ENCODE measurements around the gene SLC19A1. TPM values are rescaled to one million over a fixed set of nuclear protein-coding genes. Genes with fewer than 3 reads are reported as not detected.

The SLC19A1 gene
- polyA plus RNA-seq, 1 of the 3 experiments (the other 2 are of a cell fraction) = 15.0 TPM

- ChIA-PET CTCF (interaction anchor here (0.7 to 1.1 kb wide), 2 partner anchors 270 to 271 kb away, joined by 3 to 4 read pairs; no protein-coding TSS in a partner anchor), POLR2A (no interaction called here)
- peak; percentile 54 for DNase-seq
- WGBS (ENCODE audit: low lambda C conversion rate) = 87% methylated on average over 13 of the region's 15 CpGs
- Histone ChIP-seq H3K27me3 (ENCODE audit: insufficient read depth) (no peaks in the 10 kb centered on the region), H3F3A (replicated peaks; ENCODE audit: insufficient read depth) (no peaks in the 10 kb centered on the region), H2AFZ (ENCODE audit: low read depth) (no peak overlapping the region), H3K36me3 (replicated peaks in 1 of 2; ENCODE audit: control insufficient read depth in 1 of 2, insufficient read depth in 2 of 2, low read length in 1 of 2) (no peaks in the 10 kb centered on the region), H3K9me3 (no peaks in the 10 kb centered on the region), H3K4me1 (ENCODE audit: control insufficient read depth in 1 of 2, insufficient read depth in 2 of 2, low read depth in 1 of 2, low read length in 1 of 2) (no peaks in the 10 kb centered on the region; a peak in 1 of 4 replicates), H3K4me3 (ENCODE audit: low read depth in 2 of 2, low read length in 1 of 2) (no peak overlapping the region), H4K20me1 (ENCODE audit: insufficient read depth) (no peaks in the 10 kb centered on the region), H3K79me2 (ENCODE audit: insufficient read depth) (no peaks in the 10 kb centered on the region), H3K27ac (ENCODE audit: low read depth in 2 of 2, low read length in 1 of 2) (no peak overlapping the region), H3K9me2 (no peaks in the 10 kb centered on the region), H3K4me2 (no peak overlapping the region), H3K9ac (no peak overlapping the region)
- no peak for TF ChIP-seq EP300 (IDR thresholded peaks at IDR 0.05; ENCODE audit: borderline replicate concordance in 1 of 2, low read depth in 1 of 2, low read length in 1 of 2)
- no peak for TF ChIP-seq FOXM1 (IDR thresholded peaks at IDR 0.05; ENCODE audit: low read depth)
- TF ChIP-seq TEAD4 (IDR thresholded peaks at IDR 0.05; ENCODE audit: borderline replicate concordance, insufficient read depth) = no peak
Observed at GRCh38 chr21:45549626-45550463, 7.6 kb upstream of the SLC19A1 start.

GRCh38 chr21:45548711-45549491 lies 6.7 kb upstream of the SLC19A1 start:
- Histone ChIP-seq H3K79me2 (ENCODE audit: insufficient read depth) (no peaks in the 10 kb centered on the region), H3K4me2 (no peak overlapping the region), H3K36me3 (replicated peaks in 1 of 2; ENCODE audit: control insufficient read depth in 1 of 2, insufficient read depth in 2 of 2, low read length in 1 of 2) (no peaks in the 10 kb centered on the region), H3K27ac (ENCODE audit: low read depth in 2 of 2, low read length in 1 of 2) (no peak overlapping the region), H2AFZ (ENCODE audit: low read depth) (no peak overlapping the region), H3K9ac (no peak overlapping the region), H3K27me3 (ENCODE audit: insufficient read depth) (no peaks in the 10 kb centered on the region), H3K4me3 (ENCODE audit: low read depth in 2 of 2, low read length in 1 of 2) (no peak overlapping the region), H3K9me2 (no peaks in the 10 kb centered on the region), H3K9me3 (no peaks in the 10 kb centered on the region), H3F3A (replicated peaks; ENCODE audit: insufficient read depth) (no peaks in the 10 kb centered on the region), H3K4me1 (ENCODE audit: control insufficient read depth in 1 of 2, insufficient read depth in 2 of 2, low read depth in 1 of 2, low read length in 1 of 2) (no peaks in the 10 kb centered on the region; a peak in 1 of 4 replicates), H4K20me1 (ENCODE audit: insufficient read depth) (no peaks in the 10 kb centered on the region)
- DNase-seq = no peak
- TF ChIP-seq RFX5 (IDR thresholded peaks at IDR 0.05; ENCODE audit: low read length) (no peak), FOXJ3 (CRISPR knock-in tag; IDR thresholded peaks at IDR 0.05) (no peak), USF1 (IDR thresholded peaks at IDR 0.05; ENCODE audit: borderline replicate concordance, low read depth) (no peak), TEAD4 (IDR thresholded peaks at IDR 0.05; ENCODE audit: borderline replicate concordance, insufficient read depth) (no peak)
- POLR2A ChIA-PET = no interaction called here
- CTCF ChIA-PET = interaction anchor here (3.1 kb wide), 1 partner anchor 272 kb away, joined by 14 read pairs; no protein-coding TSS in a partner anchor
- WGBS (ENCODE audit: low lambda C conversion rate) = 73% methylated on average over 9 of the region's 9 CpGs

GRCh38 chr21:45547545-45547900 lies 5.3 kb upstream of the SLC19A1 start:
- no peak for DNase-seq
- no peak for TF ChIP-seq EP300 (IDR thresholded peaks at IDR 0.05; ENCODE audit: borderline replicate concordance in 1 of 2, low read depth in 1 of 2, low read length in 1 of 2)
- TF ChIP-seq SIN3A (IDR thresholded peaks at IDR 0.05; ENCODE audit: borderline replicate concordance, low read depth, low read length) = no peak
- no peak for TF ChIP-seq CTCF (IDR thresholded peaks at IDR 0.05)
- TF ChIP-seq RCOR1 (IDR thresholded peaks at IDR 0.05; ENCODE audit: low read length) = no peak
- TF ChIP-seq REST (IDR thresholded peaks at IDR 0.05; ENCODE audit: low read depth, low read length) = no peak
- H3K9me3 ChIP-seq = no peaks in the 10 kb centered on the region
- H3K9ac ChIP-seq = no peak overlapping the region
- H3K27ac ChIP-seq (ENCODE audit: low read depth in 2 of 2, low read length in 1 of 2) = no peak overlapping the region
- 63% methylated on average over 3 of the region's 3 CpGs for WGBS (ENCODE audit: low lambda C conversion rate)
- peaks cover 0 to 13% of the 10 kb centered on the region in 2 experiments; a peak in 1 of 4 replicates for H3K4me1 ChIP-seq (ENCODE audit: control insufficient read depth in 1 of 2, insufficient read depth in 2 of 2, low read depth in 1 of 2, low read length in 1 of 2)
- no peaks in the 10 kb centered on the region for H3F3A ChIP-seq (replicated peaks; ENCODE audit: insufficient read depth)
- no peak overlapping the region for H2AFZ ChIP-seq (ENCODE audit: low read depth)
- no peaks in the 10 kb centered on the region for H3K27me3 ChIP-seq (ENCODE audit: insufficient read depth)
- no peak overlapping the region for H3K4me2 ChIP-seq
- ChIA-PET CTCF (interaction anchor here (1.5 to 3.1 kb wide), 3 partner anchors 8 to 273 kb away, joined by 5 to 14 read pairs (median 9); no protein-coding TSS in a partner anchor), POLR2A (no interaction called here)
- H3K36me3 ChIP-seq (replicated peaks in 1 of 2; ENCODE audit: control insufficient read depth in 1 of 2, insufficient read depth in 2 of 2, low read length in 1 of 2) = no peaks in the 10 kb centered on the region
- no peak overlapping the region for H3K4me3 ChIP-seq (ENCODE audit: low read depth in 2 of 2, low read length in 1 of 2)
- no peaks in the 10 kb centered on the region for H4K20me1 ChIP-seq (ENCODE audit: insufficient read depth)
- H3K9me2 ChIP-seq = no peaks in the 10 kb centered on the region
- H3K79me2 ChIP-seq (ENCODE audit: insufficient read depth) = no peaks in the 10 kb centered on the region

All from SK-N-SH (cell line).